CD4-positive, alpha-beta T cell treated with Interleukin-2 at 100 ng/mL for 4 hours (primary cell): ENCODE data around the gene STXBP2.
"Not testable (repeated sequence)": the region's sequence is repeated elsewhere in the genome, so short reads cannot be mapped to it uniquely, and the experiment has no call there.

Source experiments
- DNase-seq: peaks from one replicate; pipeline ENCODE4 v3.0.0-alpha.2; 2020; ENCODE audit warnings: low spot score

Gene STXBP2

GRCh38 chr19:7635670-7636069 is 1.2 kb upstream of the STXBP2 start:
- no peak for DNase-seq

GRCh38 chr19:7636317-7636690 is 606 bp upstream of the STXBP2 start:
- DNase-seq = no peak

GRCh38 chr19:7637374-7638256 is 705 bp downstream of the STXBP2 start:
- DNase-seq = peak; percentile 10

GRCh38 chr19:7638802-7639465 is 2.0 kb downstream of the STXBP2 start:
- no peak for DNase-seq

- DNase-seq = no peak
These were observed 3.0 kb downstream of the STXBP2 start for GRCh38 chr19:7639863-7640348.

GRCh38 chr19:7640803-7641202 is 3.9 kb downstream of the STXBP2 start:
- DNase-seq = no peak

GRCh38 chr19:7641290-7642276 is 4.7 kb downstream of the STXBP2 start:
- DNase-seq = no peak

- DNase-seq = no peak
These were observed 5.6 kb downstream of the STXBP2 start for GRCh38 chr19:7642295-7643030.

- DNase-seq = no peak
These were observed 6.1 kb downstream of the STXBP2 start for GRCh38 chr19:7643031-7643415.

GRCh38 chr19:7643629-7644549 is 7.0 kb downstream of the STXBP2 start:
- not testable (repeated sequence) for DNase-seq

- DNase-seq = no peak
These were observed 7.6 kb downstream of the STXBP2 start for GRCh38 chr19:7644550-7644877.

- DNase-seq = no peak
These were observed 8.3 kb downstream of the STXBP2 start for GRCh38 chr19:7645163-7645562.

GRCh38 chr19:7645656-7646425 is 8.9 kb downstream of the STXBP2 start:
- DNase-seq = no peak

- no peak for DNase-seq
These were observed 9.5 kb downstream of the STXBP2 start for GRCh38 chr19:7646426-7646700.

GRCh38 chr19:7647156-7647555 is 10.2 kb downstream of the STXBP2 start:
- no peak for DNase-seq

GRCh38 chr19:7648265-7649014 is 11.5 kb downstream of the STXBP2 start:
- DNase-seq = no peak

GRCh38 chr19:7650148-7650547 is 13.2 kb downstream of the STXBP2 start:
- DNase-seq = no peak

- peak; percentile 87 for DNase-seq
These were observed 15.2 kb downstream of the STXBP2 start for GRCh38 chr19:7652061-7652641.

GRCh38 chr19:7654401-7654800 is 17.5 kb downstream of the STXBP2 start:
- no peak for DNase-seq
